Nucleus accumbens (tissue), 56 donors: ENCODE results near the gene SH2D3C.
A peak's percentile ranks its signal among the peaks of the same experiment; 100 is the strongest.
"Not testable (repeated sequence)": the region's sequence is repeated elsewhere in the genome, so short reads cannot be mapped to it uniquely, and the experiment has no call there.

Source experiments
- DNase-seq, 56 donors: peaks; one replicate each; lab custom pipeline; 2025; lab: John Stamatoyannopoulos, UW

The SH2D3C gene

DNA sequence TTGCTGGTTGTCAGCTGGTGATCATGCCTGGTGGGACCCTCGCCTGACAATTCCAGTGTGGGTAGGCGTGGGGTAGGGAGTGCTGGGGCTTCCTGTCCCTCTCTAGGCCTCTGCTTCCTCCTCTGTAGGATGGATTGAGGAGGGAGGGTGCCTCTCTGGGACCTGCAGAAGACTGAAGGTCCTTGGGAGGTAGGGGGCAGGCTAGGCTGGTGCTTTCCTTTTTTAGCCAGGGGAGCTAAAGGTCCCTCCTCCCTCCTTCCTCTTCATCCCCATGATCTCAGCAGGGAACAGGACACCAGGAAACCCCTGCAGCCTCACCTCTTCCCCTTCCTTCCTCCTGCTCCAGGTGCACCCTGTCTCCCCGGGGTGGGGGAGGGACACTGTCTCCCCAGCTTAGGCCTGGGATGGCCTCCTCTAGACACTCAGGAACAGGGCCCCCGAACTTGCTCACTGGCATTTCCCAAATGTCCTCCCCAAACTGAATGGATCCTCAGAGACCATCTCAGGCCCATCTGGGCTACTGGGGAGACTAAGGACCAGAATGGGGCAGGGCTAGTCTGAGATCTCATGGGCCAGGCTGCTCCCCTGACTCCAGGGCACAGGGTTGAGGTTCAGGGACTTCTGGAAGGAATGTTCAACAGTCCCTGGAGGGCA, 8.4 kb downstream of the SH2D3C start:
- no peak for DNase-seq

DNA sequence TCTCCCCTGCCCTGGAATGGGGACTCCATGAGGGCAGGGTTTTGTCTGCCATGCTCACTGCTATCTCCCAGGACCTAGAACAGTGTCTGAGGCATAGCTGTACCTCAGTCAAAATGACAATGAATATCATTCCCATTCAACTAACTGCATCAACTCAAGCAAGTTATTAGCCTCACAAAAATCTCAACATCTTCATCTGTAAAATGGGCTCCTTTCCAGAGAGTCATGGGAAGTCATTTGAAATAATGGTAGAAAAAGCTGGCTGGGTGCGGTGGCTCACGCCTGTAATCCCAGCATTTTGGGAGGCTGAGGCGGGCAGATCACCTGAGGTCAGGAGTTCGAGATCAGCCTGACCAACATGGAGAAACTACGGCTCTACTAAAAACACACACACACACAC, 9.4 kb downstream of the SH2D3C start:
- no peak for DNase-seq

GRCh38 chr9:127768698-127769097, 9.8 kb downstream of the SH2D3C start:
- DNase-seq = no peak

DNA sequence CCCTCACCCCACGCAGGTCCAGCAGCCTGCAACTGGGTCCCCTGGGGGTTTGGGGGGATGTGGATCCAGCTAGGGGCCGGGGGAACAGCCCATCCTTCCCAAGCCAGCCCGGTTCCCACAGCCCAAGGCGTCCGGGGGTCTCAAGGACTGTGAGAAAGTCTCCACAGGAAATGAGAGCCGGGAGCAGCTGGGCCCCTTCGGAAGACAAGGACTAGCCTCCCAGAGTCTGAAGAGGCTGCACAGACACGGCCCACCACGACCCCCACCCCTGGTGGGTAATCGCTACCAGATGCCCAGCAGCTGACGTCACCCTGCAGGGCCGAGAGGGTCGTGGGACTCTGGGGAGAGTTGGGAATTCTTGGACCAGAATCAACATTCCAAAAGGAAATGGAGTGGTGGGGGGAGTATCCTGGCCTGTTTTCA, 10.5 kb downstream of the SH2D3C start:
- DNase-seq = no peak

GRCh38 chr9:127767410-127767809, 11.1 kb downstream of the SH2D3C start:
- DNase-seq = no peak

GRCh38 chr9:127765418-127765817, 13.0 kb downstream of the SH2D3C start:
- DNase-seq = no peak

DNA sequence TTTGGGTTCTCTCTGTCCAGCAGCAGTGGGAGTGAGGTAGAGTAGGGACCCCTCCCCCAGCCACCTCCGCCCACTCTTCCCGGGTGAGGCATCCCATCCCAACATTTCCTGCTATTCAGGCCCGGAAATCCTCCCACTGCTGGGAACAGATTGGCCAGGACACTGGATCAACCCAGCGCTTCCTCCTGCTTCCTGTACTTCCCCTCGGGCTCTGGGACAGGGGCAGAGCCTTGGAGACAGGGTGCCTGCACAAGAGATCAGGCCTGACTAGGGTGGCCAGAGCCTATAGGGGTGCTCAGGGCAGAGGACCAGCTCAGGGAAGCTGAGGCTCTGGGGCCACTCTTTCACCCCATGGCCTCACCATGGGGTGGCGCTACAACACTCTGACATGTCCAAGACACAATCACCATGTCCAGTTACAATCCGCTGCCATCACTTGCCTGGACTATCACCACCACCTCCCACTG, 14.5 kb downstream of the SH2D3C start:
- DNase-seq = peak in 3 of 56 donors; percentile 18 to 23 (median 21)

GRCh38 chr9:127762111-127762676, 16.3 kb downstream of the SH2D3C start:
- peak in 1 of 56 donors; percentile 11 for DNase-seq

GRCh38 chr9:127761491-127761956, 16.9 kb downstream of the SH2D3C start:
- no peak for DNase-seq

DNA sequence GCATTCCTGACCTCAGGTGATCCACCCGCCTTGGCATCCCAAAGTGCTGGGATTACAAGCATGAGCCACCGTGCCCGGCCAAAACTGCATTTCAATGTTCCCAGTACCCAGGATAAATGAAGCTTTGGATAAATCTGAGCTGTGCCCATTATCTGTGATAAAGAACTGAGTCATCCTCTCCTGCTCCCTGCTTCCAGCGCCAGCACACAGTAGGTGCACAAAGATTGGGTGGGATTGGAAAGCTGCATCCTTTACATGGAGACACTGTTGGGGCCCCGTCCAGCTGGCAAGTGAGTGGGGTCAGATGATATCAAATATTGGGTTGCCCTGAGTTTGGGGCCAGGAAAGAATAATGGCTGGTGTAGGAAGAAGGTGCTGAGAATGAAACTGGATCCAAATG, 17.4 kb downstream of the SH2D3C start:
- DNase-seq = no peak

DNA sequence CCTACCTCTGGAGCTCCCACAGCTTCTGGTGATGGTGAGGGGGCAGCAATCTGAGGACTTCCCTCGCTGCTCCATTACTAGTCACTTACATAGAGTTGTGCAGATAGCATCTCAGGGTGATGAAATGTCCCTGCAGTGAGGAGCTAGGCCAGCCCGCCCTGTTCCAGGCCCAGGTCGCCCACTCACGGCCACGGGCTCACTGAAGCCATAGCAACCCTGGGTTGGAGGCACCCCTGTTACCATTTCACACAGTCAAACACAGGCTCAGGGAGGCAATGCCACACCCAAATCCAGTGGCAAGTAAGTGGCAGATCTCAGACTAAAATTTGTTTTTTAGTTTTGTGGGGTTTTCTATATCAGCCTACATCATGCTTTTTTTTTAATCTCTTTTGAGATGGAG, 19.6 kb downstream of the SH2D3C start:
- no peak for DNase-seq

DNA sequence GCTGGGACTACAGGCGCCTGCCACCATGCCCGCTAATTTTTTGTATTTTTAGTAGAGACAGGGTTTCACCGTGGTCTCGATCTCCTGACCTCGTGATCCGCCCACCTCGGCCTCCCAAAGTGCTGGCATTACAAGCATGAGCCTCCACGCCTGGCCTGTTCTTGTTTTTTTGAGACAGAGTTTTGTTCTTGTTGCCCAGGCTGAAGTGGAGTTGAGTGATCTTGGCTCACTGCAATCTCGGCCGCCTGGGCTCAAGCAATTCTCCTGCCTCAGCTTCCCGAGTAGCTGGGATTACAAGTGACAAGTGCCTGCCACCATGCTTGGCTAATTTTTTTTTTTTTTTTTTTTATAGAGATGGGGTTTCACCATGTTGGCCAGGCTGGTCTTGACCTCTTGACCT, 21.7 kb downstream of the SH2D3C start:
- DNase-seq = not testable (repeated sequence)

- DNase-seq = no peak
Measured at GRCh38 chr9:127756233-127756632, 22.2 kb downstream of the SH2D3C start.

DNA sequence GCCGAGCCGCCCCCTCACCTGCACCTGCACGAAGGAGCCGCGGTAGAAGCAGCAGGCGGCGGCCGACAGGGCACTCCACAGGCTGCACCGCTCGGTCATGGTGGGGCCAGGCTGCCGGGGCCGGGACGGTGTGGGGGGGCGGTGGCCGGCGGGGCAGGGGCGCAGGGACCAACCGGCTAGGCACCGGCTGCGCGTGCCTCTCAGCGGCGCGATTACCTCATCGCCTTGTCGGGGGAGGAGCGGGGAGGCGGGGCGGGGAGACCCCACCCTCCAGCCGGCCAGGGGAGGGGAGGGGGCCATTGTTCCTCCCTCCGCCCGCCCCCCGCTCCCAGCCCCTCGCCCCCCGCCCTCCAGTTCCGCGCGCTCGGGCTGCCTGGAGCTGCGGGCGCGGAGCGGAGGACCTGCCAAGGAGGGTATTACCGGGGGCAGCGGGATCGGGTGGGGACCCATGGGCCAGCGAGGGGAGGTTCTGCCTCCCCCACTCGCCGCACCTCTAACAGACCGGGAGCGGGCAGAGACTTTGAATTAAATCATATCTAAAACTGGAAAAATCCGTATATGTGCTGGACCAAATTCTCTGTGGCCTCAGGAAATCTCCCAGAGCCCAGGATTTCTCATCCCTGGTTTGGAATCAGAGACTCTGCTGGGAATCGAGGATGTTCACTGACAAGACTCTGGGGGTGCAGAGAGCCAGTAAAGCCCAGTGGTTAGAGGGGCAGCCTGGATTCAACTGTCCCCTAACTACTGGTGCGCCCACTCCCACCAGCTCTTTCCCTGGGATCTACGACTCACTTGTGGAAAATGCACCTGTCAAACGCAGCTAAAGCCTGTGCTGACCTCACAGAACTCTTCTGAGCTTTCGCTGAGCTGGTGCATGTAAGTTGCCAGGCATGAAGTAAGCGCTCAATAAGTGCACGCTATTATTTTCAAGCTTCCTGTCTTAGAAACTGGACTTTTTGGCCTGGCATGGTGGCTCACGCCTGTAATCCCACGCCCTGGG, 23.1 kb downstream of the SH2D3C start:
- peak in 6 of 56 donors; percentile 16 to 51 (median 19) for DNase-seq

DNA sequence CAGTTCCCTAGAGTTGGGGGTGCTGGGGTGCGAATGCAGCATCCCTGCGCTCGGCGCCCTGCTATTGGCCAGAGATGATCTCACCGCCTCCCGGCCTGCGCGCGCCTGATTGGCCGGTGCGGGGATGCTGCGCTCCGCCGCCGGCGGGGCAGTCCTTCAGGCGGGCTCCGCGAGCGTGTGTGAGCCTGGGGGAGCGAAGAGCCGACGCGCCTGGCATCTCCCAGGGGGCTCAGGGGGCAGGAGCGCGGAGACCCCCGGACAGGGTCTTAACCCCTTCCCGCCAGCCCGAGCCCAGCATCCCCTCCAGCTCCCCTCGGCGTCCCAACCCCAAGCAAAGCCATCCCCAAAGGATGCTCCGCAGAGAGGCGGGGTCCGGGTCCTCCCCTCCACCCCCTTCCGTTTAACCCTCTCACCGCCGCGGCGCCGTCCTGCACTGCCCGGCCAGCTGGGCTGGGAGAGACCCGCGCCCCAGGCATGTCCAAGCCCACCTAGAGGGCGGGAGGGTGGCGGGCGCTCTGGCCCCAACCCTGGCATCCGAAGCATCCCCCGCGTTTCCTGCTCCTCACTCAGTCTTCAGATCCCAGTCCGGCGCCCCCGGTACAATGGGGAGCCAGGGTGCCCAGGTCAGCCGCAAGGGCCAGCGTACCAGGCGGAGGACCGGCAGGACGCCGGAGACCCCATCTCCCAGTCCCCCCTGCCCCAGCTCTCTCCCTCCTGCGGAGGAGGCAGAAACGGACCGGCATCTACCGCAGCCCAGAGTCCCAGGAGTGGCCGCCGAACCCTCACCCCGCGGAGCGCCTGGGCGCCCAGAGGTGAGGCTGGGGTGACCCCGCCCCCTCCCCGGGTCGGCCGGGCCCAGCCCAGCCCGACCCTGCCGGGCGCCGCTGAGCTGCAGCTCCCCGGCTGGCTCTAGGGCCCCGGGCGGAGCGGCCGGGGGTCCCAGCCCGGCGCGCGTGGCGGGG, 24.1 kb downstream of the SH2D3C start:
- DNase-seq = peak in 33 of 56 donors; percentile 10 to 79 (median 40)

- no peak for DNase-seq
Measured at GRCh38 chr9:127753622-127754021, 24.8 kb downstream of the SH2D3C start.

DNA sequence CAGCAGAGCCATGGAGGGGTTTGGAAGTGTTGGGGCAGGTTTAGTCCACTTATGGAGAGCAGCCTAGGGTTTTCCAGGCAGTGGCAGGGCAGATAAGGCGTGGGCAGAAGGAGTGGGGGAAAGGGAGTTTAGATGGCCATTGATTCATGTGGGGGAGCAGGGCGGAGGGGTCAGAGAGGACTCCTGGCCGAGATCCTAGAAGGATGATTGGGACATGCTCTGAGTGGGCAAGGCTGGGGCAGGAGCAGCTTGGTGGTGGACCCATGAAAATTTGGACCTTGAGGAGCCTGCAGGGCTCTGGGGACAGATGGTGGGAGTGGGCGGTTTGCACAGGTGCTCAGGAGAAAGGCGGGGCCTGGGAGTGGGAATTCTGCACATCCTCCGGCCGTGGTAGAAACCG, 25.3 kb downstream of the SH2D3C start:
- DNase-seq = no peak

DNA sequence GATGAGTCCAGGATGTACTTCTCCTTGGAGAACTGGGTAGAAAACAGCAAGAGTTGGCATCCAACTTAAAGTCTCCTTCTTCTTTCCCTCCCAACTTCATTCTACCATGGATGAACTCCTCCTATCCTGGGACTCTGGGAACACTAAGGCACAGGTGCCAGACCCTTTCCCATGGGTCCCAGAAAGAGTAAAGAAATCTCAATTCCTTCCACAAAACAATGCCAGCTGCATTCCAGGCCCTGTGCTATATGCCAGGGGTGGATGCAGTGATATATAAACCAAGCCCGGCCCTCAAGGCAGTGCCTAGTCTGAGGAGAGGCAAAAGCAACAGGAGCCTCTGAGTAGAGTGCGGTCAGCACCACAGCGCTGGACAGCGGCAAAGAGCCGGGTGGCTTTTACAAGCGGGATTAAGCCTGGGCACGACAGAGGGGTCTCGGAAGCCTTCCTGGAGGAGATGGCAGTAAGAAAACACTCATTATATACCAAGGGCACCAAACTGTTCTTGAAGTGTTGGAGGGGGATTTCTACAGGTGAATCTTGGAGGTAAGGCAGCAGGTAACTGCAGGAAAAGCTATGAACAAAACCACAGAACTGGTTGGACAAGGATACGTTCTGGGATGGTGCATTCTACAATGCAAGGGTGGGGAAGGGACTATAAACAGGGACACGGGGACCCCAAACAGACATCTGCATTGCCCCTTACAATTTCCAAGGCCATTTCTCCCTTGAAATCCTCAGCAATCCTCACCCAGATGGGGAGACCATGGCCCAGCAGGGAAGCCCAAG, 27.0 kb downstream of the SH2D3C start:
- no peak for DNase-seq
